ENCODE data around the gene ZNF385A. TPM values are rescaled to one million over a fixed set of nuclear protein-coding genes. Genes with fewer than 3 reads are reported as not detected.

ZNF385A gene
- total and polyA plus RNA-seq, 2 of the 13 experiments (the other 11 are each of a cell fraction or from before 2014, with no cell fraction given) = 0.44 to 0.67 TPM

DNA sequence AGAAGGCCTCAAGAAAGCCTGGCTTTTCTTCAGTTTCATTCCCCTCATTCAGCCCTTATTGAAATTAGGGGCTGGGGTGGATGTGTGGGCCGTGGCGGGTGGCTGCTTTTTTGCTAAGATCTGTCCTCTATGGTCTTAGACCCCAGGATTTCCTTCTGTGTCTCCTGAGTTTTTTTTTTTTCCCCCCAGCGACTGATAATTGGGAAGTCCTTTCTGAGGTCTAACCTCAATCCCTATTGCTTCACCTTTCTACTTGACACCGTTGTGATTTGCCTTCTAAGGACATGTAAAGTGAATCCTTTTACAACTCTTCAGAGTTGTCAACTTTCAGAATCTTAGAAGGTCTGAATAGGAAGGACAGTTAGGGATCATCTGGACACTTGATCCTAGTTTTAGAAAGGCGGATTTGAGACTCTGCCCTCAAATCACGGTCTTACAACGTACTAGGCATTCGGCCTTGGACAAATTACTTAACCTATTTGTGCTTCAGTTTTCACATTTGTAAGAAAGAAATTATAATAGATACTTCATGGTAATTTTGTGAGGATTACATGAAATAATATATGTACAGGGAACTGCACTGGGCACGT is 24.7 kb downstream of the ZNF385A start (continued):
- TF ChIP-seq ZMAT3 (CRISPR knock-in tag; conservative IDR thresholded peaks at IDR 0.05) (0 out of 2 replicates have a peak, but pooled peaks have one; percentile 0), MIER3 (CRISPR knock-in tag; IDR thresholded peaks at IDR 0.05; ENCODE audit: borderline replicate concordance) (no peak), GABPB1 (CRISPR knock-in tag; IDR thresholded peaks at IDR 0.05) (no peak), MLLT10 (CRISPR knock-in tag; IDR thresholded peaks at IDR 0.05) (no peak), RCOR2 (CRISPR knock-in tag; IDR thresholded peaks at IDR 0.05) (peak; percentile 89), MAF1 (CRISPR knock-in tag; IDR thresholded peaks at IDR 0.05; ENCODE audit: borderline replicate concordance) (no peak), NR2F6 (IDR thresholded peaks at IDR 0.05) (peak; percentile 13; the same call in 1 of the 2 replicates), NR2F6 (CRISPR knock-in tag; IDR thresholded peaks at IDR 0.05) (no peak), EHMT2 (IDR thresholded peaks at IDR 0.05; ENCODE audit: borderline replicate concordance, low read depth, low read length) (no peak), ZNF720 (CRISPR knock-in tag; IDR thresholded peaks at IDR 0.05) (no peak), NCOA1 (CRISPR knock-in tag; IDR thresholded peaks at IDR 0.05) (no peak), KDM4B (CRISPR knock-in tag; IDR thresholded peaks at IDR 0.05) (no peak), ZNF354B (CRISPR knock-in tag; IDR thresholded peaks at IDR 0.05) (no peak), ZNF543 (CRISPR knock-in tag; IDR thresholded peaks at IDR 0.05) (no peak), ISL2 (CRISPR knock-in tag; IDR thresholded peaks at IDR 0.05) (no peak), NFE2L2 (IDR thresholded peaks at IDR 0.05; ENCODE audit: low read length) (no peak), NR2F1 (CRISPR knock-in tag; IDR thresholded peaks at IDR 0.05) (no peak), EZH2 (conservative IDR thresholded peaks at IDR 0.05; ENCODE audit: low read depth, low read length) (no peak), ZNF782 (CRISPR knock-in tag; IDR thresholded peaks at IDR 0.05; ENCODE audit: borderline replicate concordance) (no peak), ZNF446 (CRISPR knock-in tag; IDR thresholded peaks at IDR 0.05) (no peak), ZNF33B (CRISPR knock-in tag; IDR thresholded peaks at IDR 0.05) (no peak), ERF (CRISPR knock-in tag; IDR thresholded peaks at IDR 0.05) (no peak), ZNF563 (CRISPR knock-in tag; IDR thresholded peaks at IDR 0.05) (no peak), ZFP36 (IDR thresholded peaks at IDR 0.05; ENCODE audit: borderline replicate concordance, low read depth, low read length, partially characterized antibody) (no peak), SIN3A (IDR thresholded peaks at IDR 0.05; ENCODE audit: borderline replicate concordance, low read depth, low read length) (0 out of 2 replicates have a peak, but pooled peaks have one; percentile 5), PAX8 (CRISPR knock-in tag; IDR thresholded peaks at IDR 0.05; ENCODE audit: borderline replicate concordance) (no peak), ZNF484 (CRISPR knock-in tag; IDR thresholded peaks at IDR 0.05; ENCODE audit: borderline replicate concordance, low read depth) (no peak), ATM (IDR thresholded peaks at IDR 0.05; ENCODE audit: borderline replicate concordance) (no peak), KDM1A (CRISPR knock-in tag; IDR thresholded peaks at IDR 0.05) (peak; percentile 84; the same call in 1 of the 2 replicates), ZNF569 (CRISPR knock-in tag; IDR thresholded peaks at IDR 0.05; ENCODE audit: borderline replicate concordance) (no peak)
- TF ChIP-seq, protein P1, sequence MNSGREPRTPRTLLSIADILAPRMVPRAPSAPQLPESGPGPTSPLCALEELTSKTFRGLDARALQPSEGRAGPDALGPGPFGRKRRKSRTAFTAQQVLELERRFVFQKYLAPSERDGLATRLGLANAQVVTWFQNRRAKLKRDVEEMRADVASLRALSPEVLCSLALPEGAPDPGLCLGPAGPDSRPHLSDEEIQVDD (CRISPR knock-in tag; IDR thresholded peaks at IDR 0.05; ENCODE audit: borderline replicate concordance) = no peak
- TF ChIP-seq, protein P2, sequence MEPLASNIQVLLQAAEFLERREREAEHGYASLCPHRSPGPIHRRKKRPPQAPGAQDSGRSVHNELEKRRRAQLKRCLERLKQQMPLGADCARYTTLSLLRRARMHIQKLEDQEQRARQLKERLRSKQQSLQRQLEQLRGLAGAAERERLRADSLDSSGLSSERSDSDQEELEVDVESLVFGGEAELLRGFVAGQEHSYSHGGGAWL (CRISPR knock-in tag; IDR thresholded peaks at IDR 0.05) = no peak
- TF ChIP-seq, protein P3, sequence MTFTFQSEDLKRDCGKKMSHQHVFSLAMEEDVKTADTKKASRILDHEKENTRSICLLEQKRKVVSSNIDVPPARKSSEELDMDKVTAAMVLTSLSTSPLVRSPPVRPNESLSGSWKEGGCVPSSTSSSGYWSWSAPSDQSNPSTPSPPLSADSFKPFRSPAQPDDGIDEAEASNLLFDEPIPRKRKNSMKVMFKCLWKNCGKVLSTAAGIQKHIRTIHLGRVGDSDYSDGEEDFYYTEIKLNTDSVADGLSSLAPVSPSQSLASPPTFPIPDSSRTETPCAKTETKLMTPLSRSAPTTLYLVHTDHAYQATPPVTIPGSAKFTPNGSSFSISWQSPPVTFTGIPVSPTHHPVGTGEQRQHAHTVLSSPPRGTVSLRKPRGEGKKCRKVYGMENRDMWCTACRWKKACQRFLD (CRISPR knock-in tag; IDR thresholded peaks at IDR 0.05; ENCODE audit: borderline replicate concordance) = no peak

All from HepG2 (cell line).